HG02870 (cell line): ENCODE data around the gene GOLM1.
"Not testable (repeated sequence)": the region's sequence is repeated elsewhere in the genome, so short reads cannot be mapped to it uniquely, and the experiment has no call there.

Source experiments
- ATAC-seq: cut with Tn5 transposase; IDR thresholded peaks from one replicate; pipeline ENCODE4 v1.9.1; 2021; ENCODE audit warnings: mild to moderate bottlenecking, moderate library complexity; ENCODE audit not compliant: unreplicated experiment

The GOLM1 gene, protein sequence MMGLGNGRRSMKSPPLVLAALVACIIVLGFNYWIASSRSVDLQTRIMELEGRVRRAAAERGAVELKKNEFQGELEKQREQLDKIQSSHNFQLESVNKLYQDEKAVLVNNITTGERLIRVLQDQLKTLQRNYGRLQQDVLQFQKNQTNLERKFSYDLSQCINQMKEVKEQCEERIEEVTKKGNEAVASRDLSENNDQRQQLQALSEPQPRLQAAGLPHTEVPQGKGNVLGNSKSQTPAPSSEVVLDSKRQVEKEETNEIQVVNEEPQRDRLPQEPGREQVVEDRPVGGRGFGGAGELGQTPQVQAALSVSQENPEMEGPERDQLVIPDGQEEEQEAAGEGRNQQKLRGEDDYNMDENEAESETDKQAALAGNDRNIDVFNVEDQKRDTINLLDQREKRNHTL

DNA sequence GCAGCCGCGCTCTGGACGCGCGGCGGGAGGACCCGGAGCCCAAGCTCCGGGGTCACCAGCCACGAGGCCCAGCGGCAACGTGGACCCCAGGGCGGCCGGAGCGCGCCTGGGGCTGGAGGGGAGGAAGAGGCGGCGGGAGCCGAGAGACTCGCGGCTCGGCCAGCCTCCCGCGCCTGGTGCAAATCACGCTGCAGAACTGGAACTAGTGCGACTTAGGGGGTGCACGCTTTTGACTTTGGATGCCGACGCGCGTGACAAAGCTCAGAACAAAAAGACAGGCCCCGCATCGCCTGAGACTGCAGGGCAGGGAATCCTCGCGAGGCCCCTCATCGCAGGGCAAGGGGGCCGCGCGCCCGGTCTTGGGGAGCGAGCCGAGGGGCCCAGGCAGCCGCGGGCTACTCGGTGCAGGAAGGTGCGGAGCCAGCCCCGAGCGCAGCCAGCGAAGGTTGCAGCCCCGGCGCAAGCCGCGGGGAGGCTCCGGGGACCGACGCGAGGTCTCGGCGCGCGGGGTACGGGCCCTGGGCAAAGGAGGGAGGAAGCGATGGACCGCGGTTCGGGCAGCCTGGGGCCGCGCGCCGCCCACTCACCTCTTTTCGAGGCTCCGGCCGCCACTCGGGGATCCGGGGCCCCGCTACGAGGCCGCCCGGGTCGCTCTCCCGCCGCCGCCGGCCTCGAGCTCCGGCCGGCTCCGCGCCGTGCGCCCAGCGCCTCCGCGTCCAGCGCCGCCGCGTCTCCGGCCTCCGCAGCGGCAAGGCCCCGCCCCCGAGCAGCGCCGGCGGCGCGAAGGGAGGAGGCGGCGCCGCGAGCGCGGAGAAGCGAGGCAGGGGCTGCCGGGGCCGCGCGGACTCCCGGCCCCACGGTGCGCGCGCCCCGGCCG, at the start of gene GOLM1:
Gene GOLM1 (minus strand): TSS at position 735 of the 877 bp plus-strand sequence. CDS start 20,238 bp downstream, outside the sequence.
- peak; percentile 68 for ATAC-seq

DNA sequence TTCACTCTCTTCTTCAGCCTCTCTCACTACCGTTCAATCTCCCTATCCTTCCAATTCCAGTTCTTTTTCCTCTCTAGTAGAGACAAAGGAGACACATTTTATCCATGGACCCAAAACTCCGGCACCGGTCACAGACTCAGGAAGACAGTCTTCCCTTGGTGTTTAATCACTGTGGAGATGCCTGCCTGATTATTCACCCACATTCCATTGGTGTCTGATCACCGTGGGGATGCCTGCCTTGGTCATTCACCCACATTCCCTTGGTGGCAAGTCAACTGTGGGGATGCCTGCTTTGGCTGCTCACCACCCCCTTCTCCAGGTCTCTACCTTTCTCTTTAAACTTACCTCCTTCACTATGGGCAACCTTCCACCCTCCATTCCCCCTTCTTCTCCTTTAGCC, 47.3 kb upstream of the GOLM1 start:
- ATAC-seq: not testable (repeated sequence)

DNA sequence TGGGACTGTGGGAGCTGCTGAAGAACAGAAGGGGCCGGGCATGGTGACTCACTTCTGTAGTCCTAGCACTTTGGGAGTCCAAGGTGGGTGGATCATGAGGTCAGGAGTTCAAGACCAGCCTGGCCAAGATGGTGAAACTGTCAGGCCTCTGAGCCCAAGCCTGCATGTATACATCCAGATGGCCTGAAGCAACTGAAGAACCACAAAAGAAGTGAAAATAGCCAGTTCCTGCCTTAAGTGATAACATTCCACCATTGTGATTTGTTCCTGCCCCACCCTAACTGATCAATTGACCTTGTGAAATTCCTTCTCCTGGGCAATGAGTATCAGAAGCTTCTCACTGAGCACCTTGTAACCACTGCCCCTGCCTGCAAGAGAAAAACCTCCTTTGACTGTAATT, 46.6 kb upstream of the GOLM1 start:
- not testable (repeated sequence) for ATAC-seq

DNA sequence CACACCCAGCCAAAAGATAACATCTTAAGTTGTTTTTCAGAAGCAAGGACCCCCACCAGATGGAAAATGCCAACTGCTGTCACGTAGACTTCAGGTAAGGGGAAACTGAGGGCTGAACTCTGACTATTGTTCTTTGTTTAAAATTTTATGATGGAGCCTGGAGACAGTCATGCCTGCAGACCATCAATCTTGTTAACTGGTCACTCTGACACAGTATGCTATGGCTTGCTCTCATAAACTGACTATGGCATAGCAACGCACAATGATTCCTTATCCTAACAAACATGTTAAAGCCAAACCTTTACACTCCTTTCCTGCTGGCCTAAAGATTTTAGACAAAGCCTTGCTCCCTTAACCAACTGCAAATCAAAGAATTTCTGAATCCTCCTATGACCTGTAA, 43.6 kb upstream of the GOLM1 start:
- no peak for ATAC-seq

DNA sequence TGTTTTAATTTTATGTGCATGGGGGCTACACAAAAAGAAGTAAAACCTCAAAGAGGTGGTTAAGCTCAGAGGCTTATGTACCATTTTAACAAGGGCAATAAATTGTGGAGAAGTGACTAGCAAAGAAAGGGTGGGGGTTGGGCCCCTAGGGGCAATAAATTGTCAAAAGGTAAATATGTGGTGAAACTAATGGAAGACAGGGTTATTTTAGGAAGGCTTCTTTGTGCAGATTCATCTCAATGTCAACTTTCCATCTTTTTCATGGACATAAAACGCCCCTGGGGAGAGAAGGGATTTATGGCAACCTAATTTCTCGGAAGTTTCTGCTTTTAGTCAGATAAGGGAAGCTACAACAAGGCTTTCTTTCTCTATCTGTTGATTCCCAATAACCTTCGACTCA, 42.5 kb upstream of the GOLM1 start:
- ATAC-seq: no peak

DNA sequence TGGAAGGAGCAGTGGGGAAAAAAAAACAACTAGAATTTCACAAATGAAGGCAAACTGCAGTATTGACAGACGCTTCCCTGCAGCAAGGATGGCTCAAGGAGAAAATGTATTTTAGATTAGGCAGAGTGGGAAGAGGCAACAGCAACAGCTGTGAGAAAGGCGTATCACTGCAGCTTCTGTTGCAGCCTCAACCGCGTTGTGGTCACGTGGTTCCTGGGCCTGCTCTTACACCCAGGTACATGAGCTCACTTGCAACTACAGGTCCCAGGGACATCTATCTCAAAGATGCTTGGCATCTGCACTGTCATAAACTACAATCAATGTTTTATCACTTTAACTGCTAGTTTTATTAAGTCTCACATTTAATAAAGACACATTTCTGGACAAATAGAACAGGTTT, 36.0 kb upstream of the GOLM1 start:
- ATAC-seq: no peak

DNA sequence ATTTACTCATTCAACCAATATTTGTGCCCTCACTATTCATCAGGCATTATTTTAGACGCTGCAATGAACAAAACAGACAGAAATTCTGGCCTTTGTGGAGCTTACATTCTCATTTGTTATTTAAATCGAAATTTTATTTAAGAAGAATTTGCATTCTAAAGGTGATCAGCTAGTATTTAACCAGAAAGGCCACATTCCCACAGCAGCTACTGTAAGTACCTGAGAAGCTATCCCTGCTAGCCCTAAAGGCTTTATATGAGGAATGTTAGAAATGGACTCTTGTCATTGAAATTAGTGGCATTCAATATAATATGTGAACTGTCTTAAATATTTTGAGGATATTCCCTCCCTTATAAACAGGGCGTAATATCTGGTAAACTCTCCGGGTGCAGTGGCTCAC, 35.0 kb upstream of the GOLM1 start:
- no peak for ATAC-seq

DNA sequence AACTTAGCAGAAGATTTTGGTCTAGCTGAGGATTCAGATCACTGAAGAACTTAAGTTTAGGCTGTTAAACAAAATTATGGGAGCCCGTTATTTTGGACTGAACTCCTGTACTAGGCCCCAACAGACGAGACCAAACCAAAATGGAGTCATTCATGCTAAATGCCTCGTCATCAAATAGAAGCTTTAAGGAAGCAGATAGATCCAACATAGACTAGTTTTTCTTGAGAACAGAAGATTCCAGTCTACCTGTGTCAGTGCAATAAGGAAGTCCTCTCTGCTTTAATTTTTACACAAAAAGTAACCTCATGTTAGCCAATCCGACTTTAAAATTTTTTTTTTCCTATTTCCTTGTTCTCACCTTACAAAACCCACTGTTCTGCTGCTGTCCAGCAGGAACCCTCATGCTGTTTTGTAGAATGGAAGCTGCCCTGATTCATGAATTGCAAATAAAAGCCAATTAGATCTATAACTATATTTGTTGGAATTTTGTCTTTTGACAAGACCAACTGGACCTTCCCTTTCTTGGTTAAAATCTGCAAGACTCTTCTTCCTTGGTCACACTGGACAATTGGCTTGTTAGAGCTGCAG, 29.0 kb upstream of the GOLM1 start:
- no peak for ATAC-seq

DNA sequence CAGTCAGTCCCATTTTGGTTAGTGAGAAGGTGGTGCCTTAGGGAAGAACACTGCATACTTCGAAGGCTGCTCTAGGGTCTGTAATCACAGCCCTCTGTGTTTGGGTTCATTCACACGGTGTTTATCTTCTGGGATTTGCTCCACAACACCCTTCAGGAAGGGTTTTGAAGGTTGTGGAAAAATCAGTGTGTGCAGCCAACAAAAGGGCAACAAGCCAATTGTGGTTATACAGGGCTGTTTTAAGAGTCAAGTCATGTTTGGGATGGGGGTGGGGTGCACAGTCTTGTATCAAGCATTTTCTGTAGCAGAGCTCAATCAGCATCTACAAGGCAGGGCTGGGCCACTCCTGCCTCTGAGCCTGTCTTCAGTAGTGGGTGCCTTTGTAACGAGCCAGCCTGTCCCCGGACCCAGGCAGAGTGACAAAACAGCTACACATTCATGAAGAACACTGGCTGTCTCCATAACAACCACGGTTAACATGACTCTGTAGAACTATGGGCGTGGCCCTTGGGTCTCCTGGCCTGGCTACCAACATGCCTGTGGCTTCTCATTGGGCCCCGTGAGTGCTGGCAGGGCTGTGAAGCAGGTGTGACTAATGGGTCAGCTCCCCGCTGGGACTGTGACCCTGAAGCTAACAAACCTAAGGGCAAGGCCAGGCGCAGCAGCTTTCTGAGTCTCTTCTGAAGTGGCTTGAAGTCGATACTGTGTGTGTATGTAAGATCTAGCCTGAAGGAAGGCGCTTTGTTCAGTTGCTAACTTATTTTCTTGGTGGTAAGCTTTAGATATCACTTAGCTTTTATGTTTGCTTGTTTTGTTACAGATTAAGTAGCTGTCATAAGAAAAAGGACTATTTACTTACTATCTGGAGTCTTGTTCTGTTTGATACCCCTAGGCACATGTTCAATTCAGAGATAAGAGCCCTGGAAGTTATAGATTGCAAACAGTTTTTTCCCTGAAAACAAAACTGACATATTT, 27.9 kb upstream of the GOLM1 start:
- no peak for ATAC-seq

DNA sequence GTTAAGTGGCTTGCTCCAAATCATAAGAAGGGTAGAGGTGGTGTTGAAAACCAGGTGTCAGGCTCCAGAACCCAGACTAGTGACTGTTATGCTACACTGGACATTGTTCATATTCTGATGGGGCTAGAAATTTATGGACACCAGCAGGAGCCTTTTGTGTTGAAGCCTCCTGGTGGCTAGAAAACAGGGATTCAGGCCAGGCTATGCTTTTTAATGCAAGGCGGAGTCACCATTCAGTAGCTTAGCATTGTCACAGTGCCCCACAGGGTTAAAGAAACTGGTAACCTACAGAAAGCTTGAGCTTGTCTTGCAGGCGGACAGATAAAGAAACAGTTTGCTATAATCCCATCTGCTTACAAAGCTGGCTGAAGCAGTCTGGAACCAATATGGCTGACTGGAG, 23.0 kb upstream of the GOLM1 start:
- no peak for ATAC-seq

DNA sequence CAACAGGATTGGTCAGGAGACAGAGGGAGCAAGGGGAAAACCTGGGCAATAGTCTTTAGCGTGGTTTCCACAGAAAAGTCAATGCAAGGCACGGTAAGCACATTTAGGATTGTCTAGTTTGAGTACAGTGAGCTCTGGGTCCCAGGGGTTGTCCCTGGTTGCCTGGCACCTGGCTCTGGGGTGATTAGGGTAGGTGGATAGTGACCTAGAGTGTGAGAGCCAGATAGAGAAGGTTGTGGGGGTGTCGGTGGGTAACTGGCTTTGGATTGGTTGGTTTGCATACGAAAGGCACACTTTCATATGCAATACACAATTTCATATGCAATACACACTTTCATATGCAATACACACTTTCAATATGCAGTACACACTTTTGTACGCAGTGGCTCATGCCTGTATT, 20.1 kb upstream of the GOLM1 start:
- ATAC-seq: no peak

DNA sequence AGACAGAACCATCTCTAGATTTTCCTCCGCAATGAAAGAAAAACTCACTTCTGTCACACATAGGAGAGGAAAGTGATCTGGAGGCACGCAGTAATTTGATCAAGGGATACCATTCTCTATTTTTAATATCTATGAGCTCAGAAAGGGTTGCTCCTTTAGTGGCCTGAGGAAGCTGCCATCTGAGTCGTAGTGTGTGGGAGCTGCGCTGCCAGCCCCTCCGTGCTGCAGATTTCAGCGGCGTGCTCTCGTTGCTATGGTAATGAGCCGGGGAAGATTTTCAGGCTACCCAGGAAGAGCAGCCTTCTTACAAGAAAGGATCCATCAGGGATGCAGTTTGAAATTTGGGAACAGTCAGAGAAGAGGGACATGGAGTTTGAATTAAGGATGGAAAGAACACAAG, 17.1 kb upstream of the GOLM1 start:
- no peak for ATAC-seq

DNA sequence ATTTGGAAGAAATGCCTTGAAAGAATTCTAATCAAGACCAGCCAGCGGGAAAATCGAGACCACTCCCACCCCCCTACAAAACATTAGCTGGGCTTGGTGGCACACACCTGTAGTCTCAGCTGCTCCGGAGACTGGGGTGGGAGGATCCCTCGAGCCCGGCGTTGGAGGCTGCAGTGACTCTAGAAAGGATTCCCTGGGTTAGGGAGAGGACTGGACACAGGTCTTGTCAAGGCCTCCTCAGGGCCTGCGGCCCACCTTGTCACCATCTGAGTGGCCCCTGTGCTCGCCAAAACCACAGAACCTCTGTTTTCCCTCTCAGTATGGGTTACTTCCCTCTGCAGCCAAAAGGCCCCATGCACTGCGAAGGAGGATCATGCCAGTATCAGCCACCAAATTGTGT, 16.5 kb upstream of the GOLM1 start:
- no peak for ATAC-seq

DNA sequence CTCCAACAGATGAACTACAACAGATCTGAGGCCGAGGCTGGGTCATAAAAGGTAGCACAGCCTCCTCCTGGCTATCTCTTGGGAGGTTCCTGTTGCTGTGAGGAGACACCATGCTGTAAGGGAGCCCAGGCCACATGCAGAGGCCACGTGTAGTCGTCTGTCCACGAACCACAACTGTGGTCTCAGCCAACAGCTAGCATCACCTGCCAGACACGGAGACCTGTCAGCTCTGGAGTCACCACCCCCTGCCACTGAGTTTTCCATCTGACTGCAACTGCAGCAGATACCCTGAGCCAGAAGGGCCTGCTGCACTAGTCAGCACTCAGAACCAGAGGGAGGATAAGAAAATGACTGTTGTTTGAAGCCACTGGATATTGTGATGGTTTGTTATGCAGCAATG, 12.7 kb upstream of the GOLM1 start:
- ATAC-seq: no peak

DNA sequence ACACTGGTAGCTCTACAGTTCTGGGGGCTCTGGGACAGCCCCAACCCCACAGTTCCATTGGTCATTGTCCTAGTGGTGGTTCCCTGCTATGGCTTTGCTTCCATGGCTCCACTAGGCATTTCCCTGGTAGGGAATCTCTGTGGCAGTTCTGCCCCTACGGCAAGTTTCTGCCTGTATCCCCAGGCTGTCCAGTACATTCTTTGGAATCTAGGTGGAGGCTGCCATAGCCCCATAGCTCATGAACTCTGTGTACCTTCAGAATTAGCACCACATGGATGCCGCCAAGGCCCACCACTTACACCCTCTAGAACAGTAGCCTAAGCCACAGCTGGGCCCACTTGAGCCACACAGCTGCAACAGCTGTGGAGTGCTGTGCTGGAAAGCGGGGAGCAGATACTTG, 3.3 kb upstream of the GOLM1 start:
- ATAC-seq: no peak

DNA sequence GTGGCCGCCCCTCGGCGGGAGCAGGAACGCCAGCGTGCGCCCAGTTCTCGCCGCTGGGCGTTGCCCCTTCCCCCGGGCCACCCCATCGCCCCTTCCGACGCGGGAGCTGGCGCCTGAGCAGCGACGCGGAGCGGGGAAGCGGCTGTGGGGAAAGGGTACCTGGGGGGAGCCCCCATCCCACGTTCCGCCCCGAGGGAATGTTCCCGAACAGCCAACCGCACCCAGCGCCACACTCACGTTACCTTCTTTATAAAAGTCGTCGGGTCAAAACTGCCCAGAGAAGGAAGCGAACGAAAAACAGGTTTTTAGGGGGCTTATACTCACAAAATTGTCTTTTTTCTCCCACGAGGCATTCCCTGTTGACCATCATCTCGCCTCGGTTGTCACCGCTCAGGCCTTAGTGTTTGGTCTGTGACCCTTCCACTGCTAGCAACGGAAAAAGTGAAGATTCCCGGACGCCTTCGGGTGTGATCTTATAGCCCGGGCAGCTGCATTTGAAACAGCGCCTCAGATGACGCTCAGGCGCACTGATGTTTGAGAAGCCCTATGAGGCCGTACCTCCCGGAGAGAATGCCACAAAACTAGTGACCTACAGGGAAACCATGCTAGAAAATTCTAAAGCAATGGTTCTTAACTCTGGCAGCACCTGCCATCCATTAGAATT, 475 bp upstream of the GOLM1 start:
- ATAC-seq: peak; percentile 22

DNA sequence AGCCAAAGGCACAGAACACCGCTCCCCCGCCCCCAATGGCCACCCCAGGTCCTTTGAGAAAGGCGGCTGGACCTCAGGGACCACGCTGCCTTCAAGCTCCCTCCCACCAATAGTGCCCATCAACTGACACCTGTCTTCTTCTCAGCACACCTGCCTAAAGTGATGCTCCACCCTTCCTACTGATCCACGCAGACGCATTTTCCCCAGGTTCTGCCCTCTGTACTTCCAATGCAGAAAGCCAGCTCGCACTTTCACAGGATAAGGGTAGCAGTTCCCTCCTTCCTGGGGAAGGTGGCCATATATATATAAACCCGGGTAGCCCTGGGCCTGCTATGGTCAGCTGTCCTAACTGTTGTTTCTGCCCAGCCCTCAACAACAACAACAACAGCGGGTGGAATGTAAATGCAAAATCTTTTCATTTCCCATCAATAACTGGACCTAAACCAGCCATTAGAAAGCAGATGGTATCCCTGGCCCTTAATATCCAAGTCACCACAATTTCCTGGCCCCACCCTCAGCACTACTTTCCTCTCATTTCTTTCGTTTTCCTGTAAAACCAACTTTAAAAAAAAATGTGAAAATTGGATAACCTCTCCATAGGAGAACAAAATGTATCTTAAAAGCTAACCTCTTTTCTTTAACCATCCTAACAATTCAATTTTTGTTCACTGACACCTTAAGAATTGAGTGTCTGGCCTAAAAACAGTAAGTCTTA, 1.7 kb downstream of the GOLM1 start:
- no peak for ATAC-seq

DNA sequence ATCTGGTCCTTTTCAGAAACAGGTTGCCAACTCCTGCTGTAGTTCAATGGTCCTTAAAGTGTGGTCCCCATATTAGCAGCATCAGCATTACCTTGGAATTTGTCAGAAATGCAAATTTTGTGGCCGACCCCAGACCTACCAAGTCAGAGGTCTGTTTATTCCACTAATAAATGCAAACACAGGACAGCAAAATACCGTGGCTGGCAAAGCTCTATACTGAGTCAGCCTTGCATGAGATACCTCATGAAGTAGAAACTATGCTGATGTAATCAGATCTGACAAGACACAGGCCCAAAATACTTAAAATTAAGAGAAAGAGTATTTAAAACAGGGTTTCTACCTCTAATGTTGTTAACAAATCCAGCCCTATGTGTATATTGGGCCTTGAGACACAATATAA, 3.0 kb downstream of the GOLM1 start:
- no peak for ATAC-seq

DNA sequence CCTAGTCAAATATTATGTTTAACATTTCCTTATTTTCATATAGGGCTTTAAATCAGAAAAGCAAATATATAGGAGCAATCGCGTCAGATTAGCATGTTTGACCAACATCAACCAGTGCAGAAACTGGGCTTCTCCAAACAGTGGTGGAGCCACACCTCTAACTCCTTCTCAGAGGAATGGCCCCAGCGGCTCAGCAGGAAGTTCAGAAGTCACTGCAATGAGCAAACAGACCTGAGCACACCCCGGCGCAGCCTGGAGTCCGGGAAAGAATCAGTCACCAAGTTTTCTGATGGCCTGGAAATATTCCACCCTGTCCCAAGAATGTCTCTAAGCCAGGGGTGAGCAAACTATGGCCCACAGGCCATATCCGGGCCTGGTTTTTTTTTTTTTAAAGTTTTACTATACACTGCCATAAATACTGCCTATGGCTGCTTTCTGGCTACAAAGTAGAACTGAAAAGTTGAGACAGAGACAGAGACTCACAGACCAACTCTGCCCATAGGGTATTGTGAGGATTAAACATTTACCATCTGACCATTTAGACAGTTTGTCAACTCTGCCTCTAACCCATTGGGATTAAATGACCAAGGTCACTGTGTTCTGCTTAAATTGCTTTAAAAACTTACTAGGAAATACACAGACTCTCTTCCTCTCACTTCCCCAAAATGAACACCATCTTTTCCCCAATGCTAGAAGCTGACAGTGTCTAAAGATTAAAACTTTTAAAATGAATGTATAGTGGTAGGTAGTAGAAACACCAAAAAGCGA, 5.4 kb downstream of the GOLM1 start:
- ATAC-seq: no peak
